RPMI8226 (cell line): ENCODE data around the gene ATP9B.

Experiments
- DNase-seq: peaks from one replicate; pipeline ENCODE4 v3.0.0-alpha.2; 2015

The ATP9B gene

DNA sequence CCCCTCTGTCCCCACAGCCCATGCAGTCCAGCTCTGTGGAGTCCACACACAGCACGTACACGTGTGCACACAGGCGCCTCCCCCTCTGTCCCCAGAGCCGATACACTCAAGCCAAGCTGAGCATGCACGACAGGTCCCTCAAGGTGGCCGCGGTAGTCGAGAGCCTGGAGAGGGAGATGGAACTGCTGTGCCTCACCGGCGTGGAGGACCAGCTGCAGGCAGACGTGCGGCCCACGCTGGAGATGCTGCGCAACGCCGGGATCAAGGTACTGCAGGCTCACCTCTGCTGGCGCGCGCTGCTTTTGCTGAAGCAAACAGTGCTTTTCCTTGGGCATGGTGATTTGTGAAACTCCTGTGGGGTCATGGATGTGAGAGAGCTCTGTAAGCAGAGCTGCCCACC, 268.0 kb downstream of the ATP9B start:
- DNase-seq = no peak

DNA sequence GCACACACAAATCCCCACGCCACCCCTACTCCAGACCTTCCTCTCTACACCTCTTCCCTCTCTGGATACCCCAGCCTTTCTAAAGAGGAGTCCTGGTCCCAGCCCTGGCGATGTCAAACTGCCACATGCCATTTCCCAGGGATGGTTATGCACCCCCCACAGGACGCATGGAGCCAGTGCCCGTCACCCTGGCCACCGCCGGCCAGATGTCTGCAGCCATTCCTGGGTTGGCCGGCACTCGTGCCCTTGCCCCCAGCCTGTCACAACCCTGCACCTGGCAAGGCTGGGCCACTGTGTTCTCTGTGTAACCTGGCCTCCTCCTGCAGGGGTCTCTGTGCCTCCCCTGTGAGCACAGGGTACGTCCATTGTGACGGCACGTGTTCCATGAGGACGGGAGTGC, 268.4 kb downstream of the ATP9B start:
- DNase-seq = no peak

DNA sequence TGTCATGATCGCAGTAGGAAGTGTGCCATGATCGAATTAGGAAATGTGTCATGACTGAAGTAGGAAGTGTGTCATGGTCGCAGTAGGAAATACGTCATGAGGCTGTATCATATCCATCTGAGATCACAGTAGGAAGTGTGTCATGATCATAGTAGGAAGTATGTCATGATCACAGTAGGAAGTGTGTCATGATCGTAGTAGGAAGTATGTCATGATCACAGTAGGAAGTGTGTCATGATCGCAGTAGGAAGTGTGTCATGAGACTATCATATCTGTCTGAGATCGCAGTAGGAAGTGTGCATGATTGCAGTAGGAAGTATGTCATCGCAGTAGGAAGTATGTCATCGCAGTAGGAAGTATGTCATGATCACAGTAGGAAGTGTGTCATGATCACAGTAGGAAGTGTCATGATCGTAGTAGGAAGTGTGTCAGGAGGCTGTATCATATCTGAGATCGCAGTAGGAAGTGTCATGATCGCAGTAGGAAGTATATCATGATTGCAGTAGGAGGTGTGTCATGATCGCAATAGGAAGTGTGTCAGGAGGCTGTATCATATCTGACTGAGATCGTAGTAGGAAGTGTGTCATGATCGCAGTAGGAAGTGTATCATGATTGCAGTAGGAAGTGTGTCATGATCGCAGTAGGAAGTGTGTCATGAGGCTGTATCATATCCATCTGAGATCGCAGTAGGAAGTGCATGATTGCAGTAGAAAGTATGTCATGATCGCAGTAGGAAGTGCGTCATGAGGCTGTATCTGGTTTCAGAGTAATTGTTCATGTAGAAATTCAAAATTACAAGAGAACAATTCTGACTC, 270.1 kb downstream of the ATP9B start:
- DNase-seq = no peak

DNA sequence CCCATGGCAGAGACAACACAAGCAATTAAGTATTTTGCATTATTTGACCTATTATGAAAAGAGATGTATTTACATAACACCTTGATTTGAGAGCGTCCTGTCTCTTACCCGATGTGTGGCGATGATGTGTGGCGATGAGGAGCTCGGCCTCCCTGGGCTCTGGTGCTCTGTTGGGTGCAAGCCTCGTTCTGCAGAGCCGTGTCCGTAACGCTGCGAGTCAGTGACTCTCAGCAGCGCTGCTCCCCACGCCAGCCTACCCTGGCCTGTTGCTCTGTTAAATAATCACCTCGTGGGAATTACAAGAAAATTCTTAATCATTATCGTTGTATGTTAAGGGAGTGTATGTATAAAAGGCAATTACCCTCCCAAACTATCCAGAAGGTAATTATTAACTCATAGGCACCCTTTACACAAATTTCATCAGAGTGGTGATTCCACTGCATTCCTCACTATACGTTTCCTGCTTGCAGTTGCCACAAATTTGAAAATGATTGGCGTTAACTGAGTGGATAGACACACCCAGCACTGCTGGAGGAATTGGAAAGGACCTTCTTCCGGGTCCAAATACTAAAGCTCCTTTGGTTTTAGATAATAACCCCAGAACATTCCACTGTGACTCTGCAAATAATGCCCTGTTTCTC, 274.5 kb downstream of the ATP9B start:
- no peak for DNase-seq

DNA sequence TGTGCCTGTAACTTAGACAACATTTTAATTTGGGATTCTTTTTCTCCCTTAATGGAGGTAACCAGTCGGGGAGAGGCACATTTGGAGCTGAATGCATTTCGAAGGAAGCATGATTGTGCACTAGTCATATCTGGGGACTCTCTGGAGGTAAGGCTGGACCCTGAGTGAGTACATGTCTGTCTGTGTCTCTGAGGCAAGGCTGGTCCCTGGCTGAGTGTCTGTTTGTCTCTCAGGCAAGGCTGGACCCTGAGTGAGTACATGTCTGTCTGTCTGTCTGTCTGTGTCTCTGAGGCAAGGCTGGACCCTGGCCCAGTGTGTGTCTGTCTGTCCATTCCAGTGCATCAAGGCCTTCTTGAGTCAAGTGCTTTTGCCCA, 275.0 kb downstream of the ATP9B start:
- no peak for DNase-seq

DNA sequence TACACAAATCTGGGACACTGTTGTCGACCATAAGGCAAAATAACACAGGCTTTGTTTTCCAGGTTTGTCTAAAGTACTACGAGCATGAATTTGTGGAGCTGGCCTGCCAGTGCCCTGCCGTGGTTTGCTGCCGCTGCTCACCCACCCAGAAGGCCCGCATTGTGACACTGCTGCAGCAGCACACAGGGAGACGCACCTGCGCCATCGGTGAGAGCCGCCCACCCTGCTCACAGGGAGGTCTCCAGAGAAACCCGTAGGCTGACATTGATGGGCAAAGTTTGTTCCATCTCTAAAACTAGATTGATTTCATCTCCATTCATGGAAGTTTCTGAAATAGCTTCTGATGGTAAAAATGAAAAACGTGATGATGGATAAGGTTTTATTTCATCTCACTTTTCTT, 276.2 kb downstream of the ATP9B start:
- DNase-seq = no peak

DNA sequence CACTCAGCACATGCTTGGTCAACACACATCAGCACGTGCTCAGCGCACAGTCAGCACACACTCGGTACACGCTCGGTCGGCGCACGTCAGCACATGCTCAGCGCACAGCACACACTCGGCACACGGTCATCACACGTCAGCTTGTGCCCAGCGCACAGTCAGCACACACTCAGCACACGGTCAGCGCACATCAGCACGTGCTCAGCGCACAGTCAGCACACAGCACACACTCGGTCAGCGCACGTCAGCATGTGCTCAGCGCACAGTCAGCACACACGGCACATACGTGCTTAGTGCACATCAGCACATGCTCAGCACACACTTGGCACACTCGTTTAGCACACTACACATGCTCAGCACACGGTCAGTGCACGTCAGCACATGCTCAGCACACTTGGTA, 276.8 kb downstream of the ATP9B start:
- DNase-seq = no peak

DNA sequence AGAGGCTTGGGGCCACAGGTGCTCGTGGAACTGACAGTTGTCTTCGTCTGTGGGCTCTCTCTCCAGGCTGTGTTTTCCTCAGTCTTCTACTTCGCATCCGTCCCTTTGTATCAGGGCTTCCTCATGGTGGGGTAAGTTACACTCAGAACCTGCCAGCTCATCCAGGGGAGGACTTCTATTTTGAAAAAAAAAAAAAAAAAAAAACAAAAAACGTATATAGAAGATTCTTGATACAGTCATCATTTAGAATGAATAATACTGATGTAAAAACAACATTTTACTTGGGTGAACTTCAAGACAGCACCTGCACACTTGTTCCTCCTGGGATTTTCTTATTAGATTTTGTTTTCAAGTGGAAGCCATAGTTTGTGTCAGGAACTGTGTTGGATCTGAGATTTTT, 278.9 kb downstream of the ATP9B start:
- DNase-seq = no peak

DNA sequence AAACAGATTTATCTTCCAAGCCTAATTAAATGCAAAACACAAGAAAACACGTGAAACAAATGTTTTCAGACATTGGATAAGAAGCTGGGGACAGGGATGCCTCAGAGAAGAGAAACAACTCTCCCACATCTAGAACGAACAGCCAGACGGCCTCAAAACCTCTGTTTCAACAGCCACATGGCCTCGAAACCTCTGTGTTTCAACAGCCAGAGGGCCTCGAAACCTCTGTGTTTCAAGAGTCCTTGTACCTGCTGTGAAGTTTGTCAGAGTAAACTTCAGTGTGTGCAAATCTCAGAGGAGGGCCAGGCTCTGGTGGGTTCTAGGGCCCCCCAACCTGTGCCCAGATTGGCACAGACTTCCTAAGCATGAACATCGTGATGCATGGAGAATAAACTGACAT, 283.2 kb downstream of the ATP9B start:
- DNase-seq = no peak

DNA sequence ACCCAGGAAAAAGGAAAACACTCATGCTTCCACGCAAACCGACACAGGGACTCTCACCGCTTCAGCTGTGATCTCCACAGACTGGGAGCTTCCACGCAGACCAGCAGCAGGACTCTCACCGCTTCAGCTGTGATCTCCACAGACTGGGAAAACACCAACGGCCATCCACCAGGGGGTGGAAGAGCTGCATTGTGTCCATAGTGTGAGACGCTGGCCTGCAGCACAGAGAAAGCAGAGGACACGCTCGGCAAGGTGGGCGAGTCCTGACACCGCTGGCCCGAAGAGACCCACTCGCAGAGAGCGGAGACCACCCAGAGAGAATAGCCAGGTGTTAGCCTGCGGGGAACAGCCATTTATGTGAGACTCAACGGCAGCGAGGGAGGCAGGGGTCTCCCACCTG, 284.1 kb downstream of the ATP9B start:
- no peak for DNase-seq

DNA sequence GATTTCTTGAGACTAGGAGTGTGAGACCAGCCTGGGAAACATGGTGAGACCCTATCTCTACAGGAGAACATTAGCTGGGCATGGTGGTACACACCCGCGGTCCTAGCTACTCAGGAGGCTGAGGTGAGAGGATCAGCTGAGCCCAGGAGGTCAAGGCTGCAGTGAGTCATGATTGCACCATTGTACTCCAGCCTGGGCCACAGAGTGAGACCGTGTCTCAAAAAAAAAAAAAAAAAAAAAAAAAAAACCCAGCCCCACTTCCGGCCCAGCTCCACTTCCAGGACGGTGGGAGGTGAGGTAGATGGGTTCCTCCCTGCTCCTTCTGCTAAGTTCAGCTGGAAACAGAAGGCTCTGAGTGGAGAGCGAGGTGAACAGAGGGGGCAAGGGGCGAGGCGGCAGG, 285.2 kb downstream of the ATP9B start:
- DNase-seq = no peak

DNA sequence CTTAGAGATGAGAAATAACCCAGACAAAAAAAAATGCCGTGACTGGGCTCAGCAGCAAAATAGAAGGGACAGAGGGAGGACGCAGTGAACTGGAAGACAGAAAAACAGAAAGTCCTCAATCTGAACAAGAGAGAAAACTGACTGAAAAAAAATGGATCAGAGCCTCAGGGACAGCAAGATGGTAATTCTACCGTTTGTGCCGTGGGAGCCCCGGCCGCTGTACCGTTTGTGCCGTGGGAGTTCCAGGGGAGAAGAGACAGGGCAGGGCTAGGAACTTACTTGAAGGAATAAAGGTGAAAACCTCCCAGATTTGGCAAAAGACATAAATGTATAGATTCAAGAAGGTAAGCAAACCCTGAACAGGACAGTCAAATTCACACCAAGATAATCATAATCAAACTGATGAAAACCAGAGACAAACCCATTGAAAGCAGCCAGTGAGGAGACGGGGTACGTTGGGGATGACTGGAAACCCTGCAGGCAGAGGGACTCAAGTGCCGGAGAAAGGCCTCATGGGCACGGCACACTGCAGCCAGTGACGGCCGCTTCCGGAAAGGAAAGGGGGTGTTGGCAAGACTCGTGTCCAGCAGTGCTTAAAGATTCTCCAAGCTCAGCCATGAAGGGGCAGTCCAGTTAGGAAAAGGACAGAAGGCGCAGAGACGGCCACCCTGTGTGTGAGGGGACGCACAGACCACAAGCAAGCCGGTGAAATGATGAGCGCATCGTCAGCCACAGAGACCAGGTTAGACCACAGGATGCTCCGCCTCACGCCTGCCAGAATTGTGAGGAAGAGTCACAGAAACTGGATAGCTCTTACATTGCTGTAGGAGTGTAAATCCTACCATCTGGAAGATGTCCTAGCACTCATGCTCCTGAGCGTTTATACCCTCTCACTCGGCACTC, 286.5 kb downstream of the ATP9B start:
- no peak for DNase-seq

DNA sequence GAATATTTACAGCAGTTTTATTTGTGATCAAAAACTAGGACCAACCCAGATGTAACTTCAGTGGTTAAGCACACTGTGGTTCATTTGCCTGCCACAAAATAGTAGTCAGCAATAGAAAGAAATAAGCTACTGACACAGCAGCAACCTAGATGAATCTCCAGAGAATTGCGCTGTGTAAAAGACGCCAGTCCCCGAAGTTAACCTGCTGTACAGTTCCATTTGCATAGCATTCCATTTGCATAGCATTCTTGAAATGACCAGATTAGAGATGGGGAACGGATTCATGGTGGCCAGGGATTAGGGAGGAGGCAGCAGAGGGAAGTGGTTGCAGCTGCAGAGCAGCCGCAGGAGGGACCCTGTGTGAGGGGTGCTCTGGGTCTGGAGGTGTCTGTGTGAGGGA, 287.2 kb downstream of the ATP9B start:
- DNase-seq = no peak

DNA sequence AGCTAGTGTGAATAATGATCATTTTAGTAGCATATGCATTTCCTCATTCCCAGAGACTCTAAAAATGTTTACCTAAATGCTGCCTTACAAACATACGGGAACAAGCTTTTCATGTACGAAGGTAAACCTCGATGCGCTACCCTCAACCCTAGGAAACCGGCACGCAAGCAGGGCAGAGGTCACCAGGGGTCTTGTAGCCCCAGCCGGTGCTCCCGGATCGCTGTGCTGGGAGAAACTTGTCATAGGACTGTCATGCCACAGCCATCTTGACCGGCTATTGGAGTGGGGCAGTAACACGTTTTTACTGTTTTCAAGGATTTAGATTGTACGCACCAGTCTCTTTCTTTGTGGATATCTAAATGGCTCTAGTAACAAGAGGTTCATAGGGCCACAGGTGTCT, 291.7 kb downstream of the ATP9B start:
- DNase-seq = no peak

DNA sequence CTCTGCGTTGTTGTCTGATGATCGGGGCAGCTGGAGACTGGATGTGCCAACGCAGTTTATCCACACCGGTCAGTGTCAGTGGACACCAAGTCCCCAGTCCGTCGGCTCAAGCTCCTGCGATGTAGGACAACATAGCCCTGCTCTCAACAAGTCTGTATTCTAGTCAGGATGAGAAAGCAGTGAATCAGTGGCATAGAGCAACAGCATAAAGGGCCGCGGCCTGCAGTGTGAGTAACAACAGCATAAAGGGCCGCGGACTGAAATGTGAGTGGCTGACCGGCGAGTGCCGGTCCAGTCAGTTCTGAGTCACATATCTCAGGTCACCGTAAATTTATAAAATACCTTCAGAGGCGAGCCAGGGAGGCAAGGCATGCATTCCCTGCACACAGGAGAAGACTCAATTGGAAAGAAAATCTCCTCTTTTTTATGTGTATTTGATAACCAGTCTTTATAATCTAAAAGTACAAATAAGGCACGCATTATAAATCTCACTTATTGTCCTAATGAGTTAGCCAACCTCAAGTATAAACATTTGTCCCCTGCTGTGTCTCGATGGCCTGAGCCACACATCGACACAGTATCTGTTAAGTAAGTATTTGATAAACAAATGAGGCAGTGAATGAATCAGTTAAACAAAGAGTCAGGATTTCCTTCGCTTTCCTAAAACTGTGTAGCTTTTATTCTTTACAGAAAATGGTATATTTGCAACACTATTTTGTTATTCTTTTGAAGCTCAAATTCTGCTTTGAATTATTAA, 292.8 kb downstream of the ATP9B start:
- no peak for DNase-seq

DNA sequence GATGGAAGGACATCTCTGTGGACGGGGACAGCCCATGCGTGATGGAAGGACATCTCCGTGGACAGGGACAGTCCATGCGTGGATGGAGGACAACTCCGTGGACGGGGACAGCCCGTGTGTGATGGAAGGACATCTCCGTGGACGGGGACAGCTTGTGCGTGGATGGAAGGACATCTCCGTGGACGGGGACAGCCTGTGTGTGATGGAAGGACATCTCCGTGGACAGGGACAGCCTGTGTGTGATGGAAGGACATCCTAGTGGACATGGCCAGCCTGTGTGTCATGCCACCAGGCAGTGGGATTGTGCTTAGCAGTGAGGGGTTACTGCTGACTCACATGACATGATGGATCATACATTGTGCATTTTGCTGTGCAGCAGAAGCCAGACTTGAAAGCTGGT, 296.5 kb downstream of the ATP9B start:
- no peak for DNase-seq

DNA sequence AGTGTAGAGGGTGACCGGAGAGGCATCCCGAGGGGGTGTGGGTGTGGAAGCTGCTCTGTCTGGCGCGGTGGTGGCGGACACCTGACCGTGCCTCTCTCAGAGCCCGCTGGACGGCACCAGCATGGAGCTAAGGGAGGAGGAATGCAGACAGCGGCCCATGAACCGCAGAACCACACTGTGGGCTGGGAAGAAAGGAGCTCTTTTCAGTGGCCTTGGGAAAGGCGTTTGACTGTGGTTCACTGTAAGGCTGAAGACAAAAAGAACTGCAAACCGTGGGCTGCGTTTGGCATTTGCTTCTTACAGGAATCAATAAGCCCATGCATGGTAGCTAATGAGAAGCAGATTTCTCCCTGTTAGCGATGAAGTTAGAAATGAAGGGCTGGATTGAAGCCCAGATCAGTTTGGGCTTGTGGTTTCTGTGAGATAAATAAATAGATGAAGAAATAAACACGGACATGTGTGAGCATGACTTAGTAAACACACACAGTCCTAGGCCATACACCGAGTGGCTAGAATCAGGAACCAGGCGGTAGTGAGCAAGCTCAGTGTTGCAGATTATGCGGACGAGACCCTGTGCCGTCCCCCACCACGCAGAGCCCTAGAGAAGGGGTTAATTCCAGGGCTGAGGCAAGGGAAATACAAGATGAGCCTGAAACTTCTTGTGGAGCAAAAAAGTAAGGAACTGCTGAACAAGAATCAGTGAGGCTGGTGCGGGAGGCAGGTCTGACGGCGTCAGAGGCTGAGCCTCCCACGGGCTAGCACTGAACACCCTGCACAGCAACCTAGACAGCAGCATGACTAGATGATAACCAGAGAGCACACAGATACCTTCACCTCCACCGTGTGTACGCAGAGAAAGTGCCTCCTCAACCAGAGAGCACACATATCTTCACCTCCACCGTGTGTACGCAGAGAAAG, 297.2 kb downstream of the ATP9B start:
- DNase-seq = no peak

DNA sequence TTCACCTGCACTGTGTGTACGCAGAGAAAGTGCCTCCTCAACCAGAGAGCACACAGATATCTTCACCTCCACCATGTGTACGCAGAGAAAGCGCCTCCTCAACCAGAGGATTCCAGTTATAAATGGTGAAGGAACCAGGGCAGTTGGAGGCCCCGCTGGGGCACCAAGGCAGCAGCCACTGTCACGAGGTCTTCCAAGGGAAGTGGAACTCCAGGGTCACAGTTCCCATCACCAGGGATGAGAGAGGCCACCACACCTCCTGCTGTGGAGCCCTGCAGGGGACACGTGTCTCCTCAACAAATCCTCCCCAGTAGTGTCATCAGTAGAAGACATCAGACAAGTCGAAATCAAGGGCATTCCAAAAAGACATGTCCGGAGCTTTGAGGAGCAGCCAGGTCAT, 298.3 kb downstream of the ATP9B start:
- DNase-seq = no peak

DNA sequence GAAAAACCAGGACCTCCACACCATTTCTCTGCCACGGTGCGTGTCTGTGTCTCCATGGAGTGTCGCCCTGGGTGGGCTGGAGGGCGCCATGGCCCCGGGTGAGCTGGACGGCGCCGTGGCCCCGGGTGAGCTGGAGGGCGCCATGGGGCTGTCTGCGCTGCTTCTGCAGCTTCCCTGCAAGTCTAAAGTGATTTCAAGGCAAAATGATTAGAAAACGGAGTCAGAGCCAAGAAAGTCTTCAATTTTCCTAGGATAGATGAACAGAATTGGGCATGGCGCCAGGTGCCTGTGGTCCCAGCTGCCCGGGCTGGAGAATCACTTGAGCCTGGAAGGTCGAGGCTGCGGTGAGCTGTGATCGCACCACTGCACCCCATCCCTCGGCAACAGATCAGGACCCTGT, 298.8 kb downstream of the ATP9B start:
- no peak for DNase-seq

DNA sequence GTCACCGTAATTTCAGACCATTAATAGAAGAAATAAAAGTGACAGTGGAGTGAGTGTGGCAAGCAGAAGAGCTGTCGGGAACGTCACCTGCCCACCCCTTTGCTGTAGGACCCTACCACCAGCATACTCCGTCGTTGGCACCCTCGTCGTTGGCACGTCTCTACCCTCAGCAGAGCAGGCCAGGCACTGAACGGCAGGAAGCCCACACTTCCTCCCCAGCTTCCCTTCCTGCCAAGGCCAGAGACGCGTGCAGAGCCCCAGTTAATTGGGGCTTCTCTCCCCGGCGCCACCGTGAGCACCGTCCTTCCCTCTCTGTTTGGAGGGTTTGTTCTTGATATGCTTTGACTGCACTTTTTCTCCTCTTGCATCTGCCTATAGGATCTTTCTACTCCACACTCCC, 299.5 kb downstream of the ATP9B start:
- no peak for DNase-seq

DNA sequence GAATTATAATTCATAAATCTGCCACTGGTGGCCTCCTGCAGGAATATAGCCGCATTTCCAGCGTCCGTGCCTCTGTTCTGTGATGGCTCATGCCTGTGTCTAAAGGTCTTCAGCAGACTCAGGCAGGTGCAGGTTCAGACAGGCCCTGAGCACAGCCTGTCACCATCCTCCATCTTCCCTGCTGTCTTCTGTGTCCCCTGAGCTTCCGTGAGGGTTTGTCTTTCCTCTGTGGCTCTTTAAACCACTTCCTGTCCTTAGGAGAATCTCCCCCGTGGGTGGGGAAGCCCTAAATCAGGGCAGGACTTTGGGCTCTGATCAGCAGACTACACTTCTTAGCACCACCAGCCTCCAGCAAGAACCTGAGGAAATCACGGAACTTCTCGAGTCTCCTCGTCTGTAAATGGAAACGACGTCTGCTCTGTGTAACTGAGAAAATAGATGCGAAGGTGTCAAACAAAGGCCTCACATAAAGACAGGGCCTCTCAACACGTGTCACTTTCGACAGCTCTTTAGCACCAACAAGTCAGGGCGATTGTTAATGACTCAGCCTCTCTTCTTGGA, 302.4 kb downstream of the ATP9B start:
- no peak for DNase-seq

DNA sequence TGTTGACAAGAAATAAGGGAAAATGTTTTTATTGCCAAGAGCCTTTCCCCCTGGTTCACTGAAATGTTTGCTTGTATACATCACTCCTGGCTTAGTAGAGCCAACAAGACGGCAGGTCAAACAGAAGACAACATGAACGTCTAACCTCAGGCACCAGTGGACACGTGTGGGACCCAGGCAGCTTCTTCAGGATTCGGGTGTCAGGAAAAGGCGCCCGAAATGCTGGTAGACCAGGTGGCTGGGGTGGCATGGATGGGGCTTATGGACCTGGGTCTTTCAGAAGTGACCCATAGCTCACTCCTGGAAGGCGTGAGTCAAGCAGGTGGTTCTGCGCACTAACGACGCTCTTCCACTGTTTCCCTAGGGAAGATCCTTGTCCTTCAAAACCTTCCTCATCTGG, 303.3 kb downstream of the ATP9B start:
- DNase-seq = no peak
